Measurements from ENCODE around the gene FAM117B.

FAM117B gene

GRCh38 chr2:202680512-202680911, 45.7 kb downstream of the FAM117B start:
- H3K27ac ChIP-seq: no peak overlapping the region
- TF ChIP-seq CTCF (IDR thresholded peaks at IDR 0.05; ENCODE audit: low read depth, low read length, missing control alignments): no peak
- in situ Hi-C loops (cut with HindIII; ENCODE audit: low pct_ligation_motif_present, low sequenced_read_pairs): no loop called here
- H3K27me3 ChIP-seq (replicated peaks): no peaks in the 10 kb centered on the region
- H3K4me3 ChIP-seq (ENCODE audit: low read depth, low read length): no peak overlapping the region
- H3K36me3 ChIP-seq (replicated peaks): no peaks in the 10 kb centered on the region
- no peak for DNase-seq

GRCh38 chr2:202681688-202682205, 47.0 kb downstream of the FAM117B start:
- Histone ChIP-seq H3K36me3 (replicated peaks) (no peaks in the 10 kb centered on the region), H3K4me3 (ENCODE audit: low read depth, low read length) (no peak overlapping the region), H3K27me3 (replicated peaks) (no peaks in the 10 kb centered on the region), H3K27ac (no peak overlapping the region)
- DNase-seq: no peak
- in situ Hi-C loops (cut with HindIII; ENCODE audit: low pct_ligation_motif_present, low sequenced_read_pairs): no loop called here
- no peak for TF ChIP-seq CTCF (IDR thresholded peaks at IDR 0.05; ENCODE audit: low read depth, low read length, missing control alignments)

GRCh38 chr2:202682274-202682673, 47.5 kb downstream of the FAM117B start:
- H3K4me3 ChIP-seq (ENCODE audit: low read depth, low read length): no peak overlapping the region
- no peak for TF ChIP-seq CTCF (IDR thresholded peaks at IDR 0.05; ENCODE audit: low read depth, low read length, missing control alignments)
- no peak overlapping the region for H3K27ac ChIP-seq
- in situ Hi-C loops (cut with HindIII; ENCODE audit: low pct_ligation_motif_present, low sequenced_read_pairs): no loop called here
- H3K27me3 ChIP-seq (replicated peaks): no peaks in the 10 kb centered on the region
- no peaks in the 10 kb centered on the region for H3K36me3 ChIP-seq (replicated peaks)
- no peak for DNase-seq

GRCh38 chr2:202687276-202687675, 52.5 kb downstream of the FAM117B start:
- no peak for TF ChIP-seq CTCF (IDR thresholded peaks at IDR 0.05; ENCODE audit: low read depth, low read length, missing control alignments)
- no peak overlapping the region for H3K4me3 ChIP-seq (ENCODE audit: low read depth, low read length)
- peak; percentile 40 for DNase-seq
- no peaks in the 10 kb centered on the region for H3K27me3 ChIP-seq (replicated peaks)
- H3K36me3 ChIP-seq (replicated peaks): no peaks in the 10 kb centered on the region
- in situ Hi-C loops (cut with HindIII; ENCODE audit: low pct_ligation_motif_present, low sequenced_read_pairs): no loop called here
- no peak overlapping the region for H3K27ac ChIP-seq

- Histone ChIP-seq H3K27me3 (replicated peaks) (no peaks in the 10 kb centered on the region), H3K4me3 (ENCODE audit: low read depth, low read length) (no peak overlapping the region), H3K36me3 (replicated peaks) (no peaks in the 10 kb centered on the region), H3K27ac (no peak overlapping the region)
- TF ChIP-seq CTCF (IDR thresholded peaks at IDR 0.05; ENCODE audit: low read depth, low read length, missing control alignments): no peak
- in situ Hi-C loops (cut with HindIII; ENCODE audit: low pct_ligation_motif_present, low sequenced_read_pairs): no loop called here
- DNase-seq: no peak
Observed at GRCh38 chr2:202689459-202689858, 54.7 kb downstream of the FAM117B start.

- DNase-seq: no peak
- Histone ChIP-seq H3K36me3 (replicated peaks) (no peaks in the 10 kb centered on the region), H3K4me3 (ENCODE audit: low read depth, low read length) (no peak overlapping the region), H3K27me3 (replicated peaks) (no peaks in the 10 kb centered on the region), H3K27ac (no peak overlapping the region)
- TF ChIP-seq CTCF (IDR thresholded peaks at IDR 0.05; ENCODE audit: low read depth, low read length, missing control alignments): no peak
- in situ Hi-C loops (cut with HindIII; ENCODE audit: low pct_ligation_motif_present, low sequenced_read_pairs): no loop called here
Observed at GRCh38 chr2:202689898-202690297, 55.1 kb downstream of the FAM117B start.
